ENCODE data around the gene ZNRF2. TPM values are rescaled to one million over a fixed set of nuclear protein-coding genes. Genes with fewer than 3 reads are reported as not detected.

Gene ZNRF2
- 6.9 and 7.7 TPM in 2 replicates for total RNA-seq (2016; rRNA removed; fragmentation: Illumina TruSeq; extraction: Trizol)
- 3.0 and 3.2 TPM in 2 replicates for total RNA-seq (2016; cell fraction: cytosol; rRNA removed; fragmentation: Illumina TruSeq; extraction: Trizol; ENCODE audit: low read depth)
- 7.3 and 7.6 TPM in 2 replicates for total RNA-seq (2016; cell fraction: insoluble cytoplasmic fraction; rRNA removed; fragmentation: Illumina TruSeq; extraction: Trizol)
- total RNA-seq (2016; cell fraction: membrane; rRNA removed; fragmentation: Illumina TruSeq; extraction: Trizol), result 6.7 and 7.1 TPM in 2 replicates
- total RNA-seq (2016; cell fraction: nucleus; rRNA removed; fragmentation: Illumina TruSeq; extraction: Trizol), result 13.5 and 14.4 TPM in 2 replicates
- 2.6 and 3.5 TPM in 2 replicates for polyA plus RNA-seq (2011; rRNA removed)
- polyA plus RNA-seq (2011; cell fraction: cytosol; rRNA removed), result 1.8 and 2.3 TPM in 2 replicates
- polyA plus RNA-seq (2011; cell fraction: nucleus; rRNA removed), result 3.4 TPM in 2 replicates
- polyA plus RNA-seq (2012), result 3.9 and 4.5 TPM in 2 replicates
- 2.5 and 2.9 TPM in 2 replicates for polyA plus RNA-seq (2016; cell fraction: cytosol; fragmentation: Illumina TruSeq; extraction: Trizol; ENCODE audit: low read depth)
- polyA plus RNA-seq (2016; cell fraction: insoluble cytoplasmic fraction; fragmentation: Illumina TruSeq; extraction: Trizol; ENCODE audit: low read depth), result 8.1 and 8.6 TPM in 2 replicates
- 5.2 and 5.5 TPM in 2 replicates for polyA plus RNA-seq (2016; cell fraction: membrane; fragmentation: Illumina TruSeq; extraction: Trizol; ENCODE audit: low read depth)
- polyA plus RNA-seq (2016; cell fraction: nucleus; fragmentation: Illumina TruSeq; extraction: Trizol; ENCODE audit: insufficient read depth, low read depth), result 7.3 and 7.8 TPM in 2 replicates
- 1.5 and 1.9 TPM in 2 replicates for polyA minus RNA-seq (2011; rRNA and poly(A)+ RNA removed; ENCODE audit: low replicate concordance)
- 5.7 and 6.2 TPM in 2 replicates for polyA minus RNA-seq (2011; cell fraction: cytosol; rRNA and poly(A)+ RNA removed)
- 21.9 and 25.9 TPM in 2 replicates for polyA minus RNA-seq (2011; cell fraction: nucleus; rRNA and poly(A)+ RNA removed)
- Bru-seq, nascent RNA, result percentile 82 among the genes with signal in this experiment
- BruChase-seq, experiment 1, labeled RNA remaining after a 6-hour chase, result percentile 62 among the genes with signal in this experiment
- percentile 70 among the genes with signal in this experiment for BruChase-seq, experiment 2, labeled RNA remaining after a 2-hour chase
- long read RNA-seq, experiment 1, result 0 reads
- long read RNA-seq, experiment 2, transcript ZNRF2-201 (5 exons, 3,460 nt), result major isoform, 5 of 8 reads
- long read RNA-seq, experiment 2, partial matches to known transcripts, result 0 of 8 reads
- long read RNA-seq, experiment 2, other reads (novel, unspliced or antisense), result 3 of 8 reads

- ChIA-PET POLR2A (interaction anchor here (0.7 to 1.3 kb wide), 2 partner anchors 29 to 106 kb away, joined by 3 to 5 read pairs; no protein-coding TSS in a partner anchor), CTCF (ENCODE audit: low intra/inter-chr PET ratio, low total read pairs) (no interaction called here)
- Histone ChIP-seq H2AFZ (ENCODE audit: low read length) (peak within 1 kb of the TSS; percentile 81), H3K4me3 (replicated peaks in 1 of 3; ENCODE audit: insufficient read depth in 1 of 3, low read depth in 2 of 3, low read length in 3 of 3) (peak within 1 kb of the TSS; percentile 82 to 88 (median 87)), H3K27me3 (ENCODE audit: control insufficient read depth in 1 of 2, insufficient read depth in 2 of 2, low read length in 2 of 2) (no peaks in the 10 kb centered on the region), H3K4me2 (ENCODE audit: low read depth, low read length) (peak within 1 kb of the TSS; percentile 96), H3K36me3 (replicated peaks in 1 of 2; ENCODE audit: control insufficient read depth in 1 of 2, insufficient read depth in 2 of 2, low read length in 2 of 2) (no peaks in the 10 kb centered on the region), H3K9ac (ENCODE audit: insufficient read depth, low read depth, low read length) (peak within 1 kb of the TSS; percentile 87), H3K4me1 (ENCODE audit: insufficient read depth, low read length) (peaks cover 54% of the 10 kb centered on the region), H3K9me3 (ENCODE audit: low read length) (no peaks in the 10 kb centered on the region), H3K79me2 (ENCODE audit: insufficient read depth, low read length) (peaks cover 36% of the 10 kb centered on the region), H3K27ac (ENCODE audit: extremely low read length, insufficient read depth, low read length) (peak within 1 kb of the TSS; percentile 94), H4K20me1 (ENCODE audit: insufficient read depth, low read length) (no peaks in the 10 kb centered on the region)
- WGBS (ENCODE audit: low lambda C conversion rate), result 0% methylated on average over 7 of the region's 96 CpGs
- intact Hi-C loops (cut with micrococcal nuclease; ENCODE audit: unreplicated experiment), result loop anchor here (2.0 to 10.0 kb wide), 2 partner anchors 30 to 60 kb away; no protein-coding TSS in a partner anchor
- in situ Hi-C loops (cut with HindIII; ENCODE audit: extremely low pct_ligation_motif_present, low pct_unique_long_range_greater_than_20kb), result loop anchor here (10.0 kb wide), 1 partner anchor 120 kb away; no protein-coding TSS in a partner anchor
- ATAC-seq, result peak; percentile 94
- DNase-seq (ENCODE audit: low spot score), result peak; percentile 98
- FAIRE-seq, result peak; percentile 55
- BruUV-seq (replicated peaks), result no TSS peak
- TF ChIP-seq CBX2 (IDR thresholded peaks at IDR 0.05; ENCODE audit: low read depth, low read length) (no peak), CBX2 (CRISPR knock-in tag; IDR thresholded peaks at IDR 0.05; ENCODE audit: low read depth) (no peak), GABPA (IDR thresholded peaks at IDR 0.05; ENCODE audit: low read depth, low read length) (peak; percentile 59), GABPA (CRISPR knock-in tag; IDR thresholded peaks at IDR 0.05; ENCODE audit: low read depth) (0 out of 2 replicates have a peak, but pooled peaks have one; percentile 42), ZNF263 (CRISPR knock-in tag; IDR thresholded peaks at IDR 0.05) (peak; percentile 35; the same call in 1 of the 2 replicates), MAX (IDR thresholded peaks at IDR 0.05) (peak; percentile 98), ESRRA (CRISPR knock-in tag; IDR thresholded peaks at IDR 0.05; ENCODE audit: low read depth) (0 out of 2 replicates have a peak, but pooled peaks have one; percentile 11), RFXAP (CRISPR knock-in tag; IDR thresholded peaks at IDR 0.05; ENCODE audit: borderline replicate concordance) (0 out of 2 replicates have a peak, but pooled peaks have one; percentile 38), ZNF232 (CRISPR knock-in tag; IDR thresholded peaks at IDR 0.05; ENCODE audit: borderline replicate concordance) (peak; percentile 90), ZNF652 (CRISPR knock-in tag; IDR thresholded peaks at IDR 0.05; ENCODE audit: borderline replicate concordance, low read depth) (no peak), RNF2 (conservative IDR thresholded peaks at IDR 0.05; ENCODE audit: low read depth) (no peak), BHLHE40 (IDR thresholded peaks at IDR 0.05; ENCODE audit: low read length) (peak; percentile 97), PATZ1 (CRISPR knock-in tag; IDR thresholded peaks at IDR 0.05) (peak; percentile 79), ZNF503 (CRISPR knock-in tag; IDR thresholded peaks at IDR 0.05) (peak; percentile 60; the same call in 1 of the 2 replicates), ZNF792 (CRISPR knock-in tag; IDR thresholded peaks at IDR 0.05) (peak; percentile 39)
Measured at GRCh38 chr7:30284298-30285066, at the start of gene ZNRF2. TSS of gene ZNRF2 (plus strand) at chr7:30284597. CDS start at chr7:30285358, 761 bp downstream.

All from HepG2 (cell line).